ENCODE measurements around the gene NRBP1.

DNA sequence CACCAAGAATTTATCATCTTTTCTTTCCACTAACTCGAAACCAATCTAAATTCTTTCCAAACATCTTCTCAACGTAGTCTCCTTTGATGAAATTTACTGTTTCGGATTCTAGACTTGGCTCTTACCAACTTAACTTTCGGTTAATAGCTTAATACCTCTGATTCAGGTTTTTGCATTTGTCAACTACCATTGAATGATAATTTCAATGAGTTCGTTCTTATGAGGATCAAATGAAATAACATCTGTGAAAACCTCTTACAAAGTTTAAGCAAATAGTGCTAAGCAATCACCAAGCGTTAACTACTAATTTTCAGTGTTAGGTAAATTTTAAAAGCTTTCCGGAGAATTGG is 593 bp upstream of the NRBP1 start:
- TF ChIP-seq, protein P1, sequence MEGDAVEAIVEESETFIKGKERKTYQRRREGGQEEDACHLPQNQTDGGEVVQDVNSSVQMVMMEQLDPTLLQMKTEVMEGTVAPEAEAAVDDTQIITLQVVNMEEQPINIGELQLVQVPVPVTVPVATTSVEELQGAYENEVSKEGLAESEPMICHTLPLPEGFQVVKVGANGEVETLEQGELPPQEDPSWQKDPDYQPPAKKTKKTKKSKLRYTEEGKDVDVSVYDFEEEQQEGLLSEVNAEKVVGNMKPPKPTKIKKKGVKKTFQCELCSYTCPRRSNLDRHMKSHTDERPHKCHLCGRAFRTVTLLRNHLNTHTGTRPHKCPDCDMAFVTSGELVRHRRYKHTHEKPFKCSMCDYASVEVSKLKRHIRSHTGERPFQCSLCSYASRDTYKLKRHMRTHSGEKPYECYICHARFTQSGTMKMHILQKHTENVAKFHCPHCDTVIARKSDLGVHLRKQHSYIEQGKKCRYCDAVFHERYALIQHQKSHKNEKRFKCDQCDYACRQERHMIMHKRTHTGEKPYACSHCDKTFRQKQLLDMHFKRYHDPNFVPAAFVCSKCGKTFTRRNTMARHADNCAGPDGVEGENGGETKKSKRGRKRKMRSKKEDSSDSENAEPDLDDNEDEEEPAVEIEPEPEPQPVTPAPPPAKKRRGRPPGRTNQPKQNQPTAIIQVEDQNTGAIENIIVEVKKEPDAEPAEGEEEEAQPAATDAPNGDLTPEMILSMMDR (IDR thresholded peaks at IDR 0.05): no peak
- no peak for TF ChIP-seq POLR2A (IDR thresholded peaks at IDR 0.05; ENCODE audit: low read depth)
- no peak for TF ChIP-seq POLR2AphosphoS5 (IDR thresholded peaks at IDR 0.05)

Data from esophagus muscularis mucosa (tissue), 3 donors.